Suppressor macrophage treated with lipopolysaccharide for 1 hour (primary cell): ENCODE data around the gene NR0B2.
"Not testable (repeated sequence)": the region's sequence is repeated elsewhere in the genome, so short reads cannot be mapped to it uniquely, and the experiment has no call there.

ENCODE experiments used
- DNase-seq, 3 donors: peaks; one replicate each; pipeline ENCODE4 v3.0.0-alpha.2; 2020 to 2022

NR0B2 gene

GRCh38 chr1:26888231-26888630 is 25.5 kb downstream of the NR0B2 start:
- no peak for DNase-seq

- peak; percentile 48 to 53 (median 52) for DNase-seq
These were observed 26.6 kb downstream of the NR0B2 start for GRCh38 chr1:26887125-26887524.

- no peak for DNase-seq
These were observed 30.9 kb downstream of the NR0B2 start for GRCh38 chr1:26882696-26883463.

GRCh38 chr1:26881611-26882010 is 32.2 kb downstream of the NR0B2 start:
- DNase-seq = not testable (repeated sequence)

GRCh38 chr1:26879793-26880192 is 34.0 kb downstream of the NR0B2 start:
- DNase-seq = no peak

- DNase-seq = no peak
These were observed 36.4 kb downstream of the NR0B2 start for GRCh38 chr1:26877326-26877725.

GRCh38 chr1:26874896-26875295 is 38.9 kb downstream of the NR0B2 start:
- DNase-seq = no peak

- not testable (repeated sequence) for DNase-seq
These were observed 40.7 kb downstream of the NR0B2 start for GRCh38 chr1:26873097-26873496.

GRCh38 chr1:26864610-26865480 is 48.9 kb downstream of the NR0B2 start:
- peak; percentile 98 to 99 (median 99) for DNase-seq

- DNase-seq = no peak
These were observed 50.1 kb downstream of the NR0B2 start for GRCh38 chr1:26863685-26864077.

GRCh38 chr1:26862781-26863684 is 50.7 kb downstream of the NR0B2 start, which contains the start of gene SFN:
TSS of gene SFN (plus strand) at chr1:26863149. CDS start at chr1:26863213, 64 bp downstream.
- DNase-seq = no peak

- no peak for DNase-seq
These were observed 51.8 kb downstream of the NR0B2 start for GRCh38 chr1:26861889-26862378.
